OCI-M1 (cell line): ENCODE measurements around the gene UTY.

ENCODE experiments used
- DNase-seq: peaks from one replicate; lab custom pipeline; 2025; lab: John Stamatoyannopoulos, UW

The UTY gene

GRCh38 chrY:13415556-13415955, 64.3 kb downstream of the UTY start:
- DNase-seq: no peak

- DNase-seq: no peak
Observed at GRCh38 chrY:13398876-13399275, 81.0 kb downstream of the UTY start.

GRCh38 chrY:13381110-13381683, 98.6 kb downstream of the UTY start:
- DNase-seq: no peak

- DNase-seq: no peak
Observed at GRCh38 chrY:13370868-13371800, 108.7 kb downstream of the UTY start.

GRCh38 chrY:13370245-13370644, 109.6 kb downstream of the UTY start:
- DNase-seq: no peak

- no peak for DNase-seq
Observed at GRCh38 chrY:13368513-13368845, 111.4 kb downstream of the UTY start.

- no peak for DNase-seq
Observed at GRCh38 chrY:13363641-13364040, 116.2 kb downstream of the UTY start.

GRCh38 chrY:13362662-13363061, 117.2 kb downstream of the UTY start:
- DNase-seq: no peak

- no peak for DNase-seq
Observed at GRCh38 chrY:13361656-13362636, 117.9 kb downstream of the UTY start.

GRCh38 chrY:13351443-13351842, 128.4 kb downstream of the UTY start:
- no peak for DNase-seq

- no peak for DNase-seq
Observed at GRCh38 chrY:13347106-13347505, 132.7 kb downstream of the UTY start.

- no peak for DNase-seq
Observed at GRCh38 chrY:13345549-13345948, 134.3 kb downstream of the UTY start.

- DNase-seq: no peak
Observed at GRCh38 chrY:13343307-13343946, 136.4 kb downstream of the UTY start.

GRCh38 chrY:13339939-13340338, 139.9 kb downstream of the UTY start:
- no peak for DNase-seq

- no peak for DNase-seq
Observed at GRCh38 chrY:13339381-13339780, 140.5 kb downstream of the UTY start.

GRCh38 chrY:13338711-13339110, 141.1 kb downstream of the UTY start:
- no peak for DNase-seq

GRCh38 chrY:13337934-13338333, 141.9 kb downstream of the UTY start:
- no peak for DNase-seq

- no peak for DNase-seq
Observed at GRCh38 chrY:13333791-13334190, 146.0 kb downstream of the UTY start.

- DNase-seq: no peak
Observed at GRCh38 chrY:13330651-13331050, 149.2 kb downstream of the UTY start.

GRCh38 chrY:13312966-13313365, 166.9 kb downstream of the UTY start:
- no peak for DNase-seq

GRCh38 chrY:13307959-13308358, 171.9 kb downstream of the UTY start:
- no peak for DNase-seq

- no peak for DNase-seq
Observed at GRCh38 chrY:13300795-13301194, 179.0 kb downstream of the UTY start.
